ENCODE data around the gene CBL.

DNA sequence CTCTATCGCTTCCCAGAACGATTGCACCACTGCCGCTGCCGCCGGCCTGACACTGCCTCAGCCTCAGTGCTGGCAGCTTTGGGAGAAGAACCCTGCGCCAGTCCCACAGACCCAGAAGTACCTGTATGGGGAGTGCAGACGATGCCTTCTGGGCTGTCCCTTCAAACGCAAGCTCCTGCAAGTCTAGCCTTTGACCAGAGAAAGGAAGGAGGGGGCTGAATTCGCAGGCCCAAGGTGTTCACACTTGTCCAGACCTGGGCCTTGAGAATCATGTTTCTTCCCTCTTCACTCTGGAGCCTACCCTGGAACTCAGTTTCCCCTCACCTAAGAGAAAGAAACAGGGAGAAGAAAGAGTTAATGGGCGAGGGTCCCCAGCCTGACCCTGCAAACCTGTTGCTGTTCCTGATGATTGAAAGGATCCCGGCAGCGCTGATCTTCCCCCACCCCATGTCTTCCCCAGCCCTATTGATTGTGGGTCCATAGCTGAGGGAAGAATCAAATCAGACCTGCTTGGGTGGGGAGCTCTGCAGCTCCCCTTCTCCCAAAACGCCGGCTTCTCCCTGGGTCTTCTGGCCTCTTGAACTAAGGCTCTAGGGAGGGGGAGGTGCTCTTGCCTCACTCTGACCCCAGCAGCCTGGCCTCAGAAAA, 111.6 kb downstream of the CBL start:
- no peak for TF ChIP-seq NRF1 (IDR thresholded peaks at IDR 0.05; ENCODE audit: low read depth, low read length)
- TF ChIP-seq FOXJ3 (CRISPR knock-in tag; IDR thresholded peaks at IDR 0.05) = no peak
- no peak for TF ChIP-seq RAD21 (IDR thresholded peaks at IDR 0.05; ENCODE audit: low read length)
- TF ChIP-seq, protein P1, sequence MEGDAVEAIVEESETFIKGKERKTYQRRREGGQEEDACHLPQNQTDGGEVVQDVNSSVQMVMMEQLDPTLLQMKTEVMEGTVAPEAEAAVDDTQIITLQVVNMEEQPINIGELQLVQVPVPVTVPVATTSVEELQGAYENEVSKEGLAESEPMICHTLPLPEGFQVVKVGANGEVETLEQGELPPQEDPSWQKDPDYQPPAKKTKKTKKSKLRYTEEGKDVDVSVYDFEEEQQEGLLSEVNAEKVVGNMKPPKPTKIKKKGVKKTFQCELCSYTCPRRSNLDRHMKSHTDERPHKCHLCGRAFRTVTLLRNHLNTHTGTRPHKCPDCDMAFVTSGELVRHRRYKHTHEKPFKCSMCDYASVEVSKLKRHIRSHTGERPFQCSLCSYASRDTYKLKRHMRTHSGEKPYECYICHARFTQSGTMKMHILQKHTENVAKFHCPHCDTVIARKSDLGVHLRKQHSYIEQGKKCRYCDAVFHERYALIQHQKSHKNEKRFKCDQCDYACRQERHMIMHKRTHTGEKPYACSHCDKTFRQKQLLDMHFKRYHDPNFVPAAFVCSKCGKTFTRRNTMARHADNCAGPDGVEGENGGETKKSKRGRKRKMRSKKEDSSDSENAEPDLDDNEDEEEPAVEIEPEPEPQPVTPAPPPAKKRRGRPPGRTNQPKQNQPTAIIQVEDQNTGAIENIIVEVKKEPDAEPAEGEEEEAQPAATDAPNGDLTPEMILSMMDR (IDR thresholded peaks at IDR 0.05) = no peak
- no peak for TF ChIP-seq POLR2AphosphoS5 (IDR thresholded peaks at IDR 0.05; ENCODE audit: low read depth, low read length)
- no peak for TF ChIP-seq EP300 (IDR thresholded peaks at IDR 0.05; ENCODE audit: borderline replicate concordance in 1 of 2, low read depth in 1 of 2, low read length in 1 of 2)
- TF ChIP-seq TAF1 (IDR thresholded peaks at IDR 0.05; ENCODE audit: borderline replicate concordance, low read depth, low read length) = no peak
- TF ChIP-seq SMC3 (IDR thresholded peaks at IDR 0.05; ENCODE audit: low read depth, low read length) = no peak
- TF ChIP-seq, protein P2, sequence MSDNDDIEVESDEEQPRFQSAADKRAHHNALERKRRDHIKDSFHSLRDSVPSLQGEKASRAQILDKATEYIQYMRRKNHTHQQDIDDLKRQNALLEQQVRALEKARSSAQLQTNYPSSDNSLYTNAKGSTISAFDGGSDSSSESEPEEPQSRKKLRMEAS (IDR thresholded peaks at IDR 0.05; ENCODE audit: low read depth) = no peak
- TF ChIP-seq RCOR1 (IDR thresholded peaks at IDR 0.05; ENCODE audit: low read length) = no peak
- no peak for TF ChIP-seq RXRA (IDR thresholded peaks at IDR 0.05; ENCODE audit: borderline replicate concordance, low read depth)
